Endothelial cell (in vitro differentiated cells): ENCODE measurements around the gene NUDT14. TPM values are rescaled to one million over a fixed set of nuclear protein-coding genes. Genes with fewer than 3 reads are reported as not detected.

Experiments used
- DNase-seq: peaks from one replicate; pipeline ENCODE4 v3.0.0; 2021; ENCODE audit warnings: low spot score
- H3K27ac Mint-ChIP-seq: one replicate; pipeline ENCODE4 v1.8.0; 2021; ENCODE audit warnings: mixed read lengths, inconsistent platforms; ENCODE audit not compliant: unreplicated experiment
- H3K27me3 Mint-ChIP-seq: one replicate; pipeline ENCODE4 v1.8.0; 2021; ENCODE audit warnings: mild to moderate bottlenecking, moderate library complexity, mixed read lengths, inconsistent platforms; ENCODE audit not compliant: unreplicated experiment
- H3K36me3 Mint-ChIP-seq: one replicate; pipeline ENCODE4 v1.8.0; 2021; ENCODE audit warnings: mild to moderate bottlenecking, low read depth, mixed read lengths, inconsistent platforms; ENCODE audit not compliant: unreplicated experiment
- H3K4me1 Mint-ChIP-seq: one replicate; pipeline ENCODE4 v1.8.0; 2021; ENCODE audit warnings: mild to moderate bottlenecking, mixed read lengths, inconsistent platforms; ENCODE audit not compliant: unreplicated experiment
- H3K4me3 Mint-ChIP-seq: one replicate; pipeline ENCODE4 v1.8.0; 2021; ENCODE audit warnings: mild to moderate bottlenecking, mixed read lengths, inconsistent platforms; ENCODE audit not compliant: unreplicated experiment
- H3K9me3 Mint-ChIP-seq: one replicate; pipeline ENCODE4 v1.8.0; 2021; ENCODE audit warnings: mixed read lengths, inconsistent platforms; ENCODE audit not compliant: unreplicated experiment
- total RNA-seq: library from RNA; stranded (reverse); fragmentation: NEBNext Ultra II Directional; extraction: Animal tissue kit (Norgen Biotek cat#: 25700); gene quantifications from one replicate; pipeline ENCODE4 v1.2.1, GENCODE V29; 2021; ENCODE audit not compliant: unreplicated experiment
- TF ChIP-seq, protein P1 (sequence below): fragments of 200-600 bp; sonication (generic); IDR thresholded peaks from one replicate; pipeline ENCODE4 v1.5.0; 2021; ENCODE audit warnings: antibody characterized with exemption; ENCODE audit not compliant: unreplicated experiment

The NUDT14 gene
- total RNA-seq, 1 donor from 2014 or later: 135 TPM

DNA sequence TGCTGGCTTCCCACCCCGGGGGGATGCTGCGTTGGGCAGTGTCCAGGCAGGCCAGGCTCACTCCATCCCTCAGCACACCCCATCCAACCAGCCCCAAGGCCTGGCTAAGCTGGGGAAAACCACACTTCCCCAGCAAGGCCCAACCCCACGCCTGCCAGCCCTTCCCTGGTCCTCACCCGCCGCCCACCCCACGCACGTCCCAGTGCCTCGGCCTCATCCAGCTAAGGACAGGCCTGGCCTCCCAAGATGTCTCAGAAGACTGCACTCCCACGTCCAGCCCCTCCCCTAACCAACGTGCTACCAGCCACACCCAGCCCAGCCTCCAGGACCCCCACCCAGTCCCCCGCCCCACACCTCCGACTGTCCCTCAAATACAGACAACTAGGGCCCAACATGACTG, 22.3 kb downstream of the NUDT14 start:
- TF ChIP-seq, protein P1, sequence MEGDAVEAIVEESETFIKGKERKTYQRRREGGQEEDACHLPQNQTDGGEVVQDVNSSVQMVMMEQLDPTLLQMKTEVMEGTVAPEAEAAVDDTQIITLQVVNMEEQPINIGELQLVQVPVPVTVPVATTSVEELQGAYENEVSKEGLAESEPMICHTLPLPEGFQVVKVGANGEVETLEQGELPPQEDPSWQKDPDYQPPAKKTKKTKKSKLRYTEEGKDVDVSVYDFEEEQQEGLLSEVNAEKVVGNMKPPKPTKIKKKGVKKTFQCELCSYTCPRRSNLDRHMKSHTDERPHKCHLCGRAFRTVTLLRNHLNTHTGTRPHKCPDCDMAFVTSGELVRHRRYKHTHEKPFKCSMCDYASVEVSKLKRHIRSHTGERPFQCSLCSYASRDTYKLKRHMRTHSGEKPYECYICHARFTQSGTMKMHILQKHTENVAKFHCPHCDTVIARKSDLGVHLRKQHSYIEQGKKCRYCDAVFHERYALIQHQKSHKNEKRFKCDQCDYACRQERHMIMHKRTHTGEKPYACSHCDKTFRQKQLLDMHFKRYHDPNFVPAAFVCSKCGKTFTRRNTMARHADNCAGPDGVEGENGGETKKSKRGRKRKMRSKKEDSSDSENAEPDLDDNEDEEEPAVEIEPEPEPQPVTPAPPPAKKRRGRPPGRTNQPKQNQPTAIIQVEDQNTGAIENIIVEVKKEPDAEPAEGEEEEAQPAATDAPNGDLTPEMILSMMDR: no peak
- Mint-ChIP-seq H3K9me3 (no peaks in the 10 kb centered on the region), H3K4me1 (peaks cover 26% of the 10 kb centered on the region), H3K4me3 (no peak overlapping the region), H3K36me3 (no peaks in the 10 kb centered on the region), H3K27ac (no peak overlapping the region), H3K27me3 (peaks cover 21% of the 10 kb centered on the region)
- no peak for DNase-seq

DNA sequence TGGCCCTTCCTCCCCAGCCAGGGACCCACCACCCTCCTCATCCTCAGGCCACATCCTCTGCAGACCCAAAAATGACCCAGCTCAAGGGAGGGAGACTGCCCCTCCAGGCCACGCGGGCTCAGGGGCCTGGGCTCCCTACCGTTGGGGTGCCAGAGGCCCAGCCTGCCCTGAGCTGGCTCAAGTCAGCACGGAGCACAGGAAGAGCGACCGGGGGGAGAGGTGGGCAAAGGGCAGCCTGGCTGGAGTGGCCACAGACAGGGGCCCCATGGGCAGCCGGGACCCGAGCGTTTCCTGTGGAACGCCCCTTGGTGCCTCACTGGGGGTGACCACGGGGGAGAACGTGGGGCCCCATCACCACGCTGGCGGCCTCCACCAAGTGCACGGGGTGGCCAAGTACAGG, 23.2 kb downstream of the NUDT14 start:
- Mint-ChIP-seq H3K4me1 (peaks cover 20% of the 10 kb centered on the region), H3K36me3 (no peaks in the 10 kb centered on the region), H3K27ac (no peak overlapping the region), H3K4me3 (no peak overlapping the region), H3K9me3 (no peaks in the 10 kb centered on the region), H3K27me3 (peaks cover 22% of the 10 kb centered on the region)
- TF ChIP-seq, protein P1: no peak
- no peak for DNase-seq

DNA sequence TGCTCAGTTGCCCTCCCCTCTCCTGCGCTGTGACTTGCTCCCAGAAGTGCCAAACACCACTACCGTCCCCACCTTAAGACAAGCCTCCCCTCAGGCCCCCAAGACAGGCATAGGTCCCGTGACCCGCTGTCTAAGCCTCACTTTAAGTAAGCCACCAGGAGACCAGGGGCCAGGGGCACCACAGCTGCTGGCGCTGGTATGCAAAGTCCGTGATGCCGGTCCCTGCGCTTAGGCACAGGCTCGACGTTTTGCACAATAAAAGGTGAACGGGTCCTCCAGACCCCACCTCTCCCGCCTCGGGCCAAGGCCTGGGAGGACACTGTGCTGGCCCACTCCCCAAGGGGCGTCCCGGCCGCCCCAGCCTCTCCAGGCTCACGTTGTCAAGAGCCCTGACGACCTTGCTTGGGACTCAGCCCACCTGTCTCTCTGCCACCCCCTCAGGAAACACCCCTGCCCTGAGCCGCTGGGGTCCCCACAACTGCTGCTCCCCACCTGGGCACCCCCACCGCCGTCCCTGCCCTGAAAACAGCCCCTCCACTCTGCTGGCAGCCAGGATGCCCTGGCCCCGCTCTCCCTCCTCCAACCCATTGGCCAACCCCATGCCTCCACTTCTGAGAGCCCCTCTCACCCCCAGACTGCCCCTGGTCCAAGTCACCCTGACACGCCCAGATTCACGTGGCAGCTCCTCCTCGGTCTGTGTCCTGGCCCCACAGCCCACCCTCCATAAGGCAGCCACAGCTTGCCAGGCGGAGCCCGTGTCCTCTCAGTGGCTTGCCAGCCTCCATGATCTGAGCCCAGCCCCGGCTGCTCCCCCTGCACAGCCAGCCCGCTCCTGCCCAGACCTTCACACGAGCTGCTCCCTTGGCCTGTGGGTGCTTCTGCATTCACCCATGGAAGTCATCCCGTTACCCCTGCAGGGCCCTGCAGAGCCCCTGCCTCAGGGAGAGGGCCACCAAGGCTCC, 24.4 kb downstream of the NUDT14 start:
- Mint-ChIP-seq H3K27ac (peak overlapping the region; percentile 75), H3K4me1 (peaks cover 10% of the 10 kb centered on the region), H3K9me3 (no peaks in the 10 kb centered on the region), H3K4me3 (no peak overlapping the region), H3K27me3 (peaks cover 15% of the 10 kb centered on the region), H3K36me3 (no peaks in the 10 kb centered on the region)
- DNase-seq: no peak
- TF ChIP-seq, protein P1: no peak

DNA sequence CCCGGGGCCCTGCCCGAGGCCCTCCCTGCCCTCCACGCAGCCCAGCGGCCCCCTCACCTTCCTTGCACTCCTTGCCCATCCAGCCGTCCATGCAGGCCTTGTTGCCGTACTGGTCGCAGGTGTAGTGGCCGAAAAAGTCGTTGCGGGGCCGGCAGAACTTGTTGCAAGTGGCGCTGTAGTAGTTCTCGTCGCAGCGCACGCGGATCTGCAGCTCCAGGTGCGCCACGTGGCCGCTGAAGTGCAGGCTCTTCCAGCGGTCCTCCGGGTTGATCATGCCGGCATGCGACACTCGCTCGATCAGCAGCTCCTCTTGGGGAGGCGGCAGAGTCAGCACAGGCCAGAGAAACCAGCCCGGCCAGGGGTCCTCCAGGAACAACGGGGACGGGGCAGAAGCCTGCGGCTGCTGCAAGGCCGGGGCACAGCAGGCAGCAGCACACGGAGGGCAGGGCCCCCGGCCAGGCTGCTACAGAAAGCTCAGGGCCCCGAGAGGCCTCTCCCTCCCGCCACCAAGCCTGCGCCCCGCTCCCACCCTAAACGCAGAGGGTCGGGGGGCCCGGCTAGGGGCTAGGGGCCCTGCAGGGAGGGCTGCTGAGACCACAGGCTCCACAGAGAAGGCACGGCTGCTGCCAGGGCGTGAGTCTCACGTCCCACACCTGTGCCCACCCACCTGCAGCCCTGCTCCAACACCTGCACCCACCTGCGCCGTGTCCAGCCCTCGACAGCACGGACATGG, 25.3 kb downstream of the NUDT14 start:
- H3K36me3 Mint-ChIP-seq: no peaks in the 10 kb centered on the region
- TF ChIP-seq, protein P1: no peak
- peaks cover 5% of the 10 kb centered on the region for H3K4me1 Mint-ChIP-seq
- H3K27ac Mint-ChIP-seq: no peak overlapping the region
- no peaks in the 10 kb centered on the region for H3K9me3 Mint-ChIP-seq
- no peak overlapping the region for H3K4me3 Mint-ChIP-seq
- DNase-seq: no peak
- H3K27me3 Mint-ChIP-seq: peaks cover 12% of the 10 kb centered on the region
